MM.1S (cell line): Measurements from ENCODE around the gene KCNQ5.

Experiments
- DNase-seq: peaks from one replicate; pipeline ENCODE4 v3.0.0-alpha.2; 2015
- H2AFZ ChIP-seq: fragments of 300-600 bp; sonication (generic); 2 replicates; pipeline ENCODE4 v1.6.0; 2016; ENCODE audit warnings: antibody characterized with exemption, low read length
- H3F3A ChIP-seq: fragments of 300-600 bp; sonication (generic); 2 replicates; pipeline ENCODE4 v1.6.1; 2016; ENCODE audit warnings: mild to moderate bottlenecking, antibody characterized with exemption, low read length, moderate library complexity, mixed read lengths; ENCODE audit not compliant: insufficient read depth
- H3K27ac ChIP-seq: fragments of 300-600 bp; sonication (generic); 2 replicates; pipeline ENCODE4 v1.5.1; 2016; ENCODE audit warnings: mild to moderate bottlenecking, low read length
- H3K27me3 ChIP-seq: fragments of 300-600 bp; sonication (generic); replicated peaks from 2 replicates; pipeline ENCODE4 v1.6.0; 2016; ENCODE audit warnings: low read length; ENCODE audit not compliant: insufficient read depth
- H3K36me3 ChIP-seq: fragments of 300-600 bp; sonication (generic); replicated peaks from 2 replicates; pipeline ENCODE4 v1.6.1; 2016; ENCODE audit warnings: mild to moderate bottlenecking, low read length, mixed read lengths; ENCODE audit not compliant: insufficient read depth
- H3K4me1 ChIP-seq: fragments of 300-600 bp; sonication (generic); 2 replicates; pipeline ENCODE4 v1.6.1; 2016; ENCODE audit warnings: low read length, mixed read lengths
- H3K4me2 ChIP-seq: fragments of 300-600 bp; sonication (generic); 2 replicates; pipeline ENCODE4 v1.6.0; 2016; ENCODE audit warnings: low read depth, low read length
- H3K4me3 ChIP-seq: fragments of 300-600 bp; sonication (generic); 2 replicates; pipeline ENCODE4 v1.5.1; 2016; ENCODE audit warnings: low read length, mixed read lengths
- H3K79me2 ChIP-seq: fragments of 300-600 bp; sonication (generic); 2 replicates; pipeline ENCODE4 v1.6.1; 2016; ENCODE audit warnings: mixed run types, low read length, mixed read lengths
- H3K9ac ChIP-seq: fragments of 300-600 bp; sonication (generic); 2 replicates; pipeline ENCODE4 v1.6.1; 2016; ENCODE audit warnings: low read length, mixed read lengths
- H3K9me2 ChIP-seq: fragments of 300-600 bp; sonication (generic); replicated peaks from 2 replicates; pipeline ENCODE4 v1.6.1; 2016; ENCODE audit warnings: mild to moderate bottlenecking, low read length, mixed read lengths; ENCODE audit not compliant: insufficient read depth
- H3K9me3 ChIP-seq: fragments of 300-600 bp; sonication (generic); replicated peaks from 2 replicates; pipeline ENCODE4 v1.6.1; 2016; ENCODE audit warnings: mild to moderate bottlenecking, low read length, mixed read lengths; ENCODE audit not compliant: insufficient read depth
- H4K20me1 ChIP-seq: fragments of 300-600 bp; sonication (generic); 2 replicates; pipeline ENCODE4 v1.6.1; 2016; ENCODE audit warnings: mild to moderate bottlenecking, low read length, moderate library complexity, mixed read lengths; ENCODE audit not compliant: insufficient read depth
- CTCF ChIP-seq: fragments of 300-600 bp; sonication (generic); IDR thresholded peaks from 2 replicates; pipeline ENCODE4 v1.5.1; 2016; ENCODE audit warnings: antibody characterized with exemption, low read length, mixed read lengths
- EZH2 ChIP-seq: fragments of 300-600 bp; sonication (generic); optimal IDR thresholded peaks from 2 replicates; pipeline ENCODE3; 2017; ENCODE audit warnings: low read depth, mild to moderate bottlenecking, antibody characterized with exemption, low read length, mixed read lengths
- EZH2phosphoT487 ChIP-seq: fragments of 300-600 bp; sonication (generic); IDR thresholded peaks from 2 replicates; pipeline ENCODE4 v1.6.1; 2018; ENCODE audit warnings: antibody characterized with exemption, low read length

KCNQ5 gene

GRCh38 chr6:72789145-72789544 is 167.3 kb downstream of the KCNQ5 start:
- TF ChIP-seq CTCF: no peak
- no peak for TF ChIP-seq EZH2
- no peak for TF ChIP-seq EZH2phosphoT487
- DNase-seq: peak; percentile 90
- Histone ChIP-seq H3K4me3 (no peak overlapping the region), H3K9ac (no peak overlapping the region), H3K79me2 (peaks cover 6% of the 10 kb centered on the region; the same call in 1 of the 2 replicates), H2AFZ (no peak overlapping the region), H3K9me3 (no peaks in the 10 kb centered on the region), H3K27me3 (no peaks in the 10 kb centered on the region), H3K9me2 (no peaks in the 10 kb centered on the region), H3F3A (0 out of 2 replicates have a peak, but pooled peaks cover 10% of the 10 kb centered on the region), H4K20me1 (no peaks in the 10 kb centered on the region), H3K4me1 (peaks cover 14% of the 10 kb centered on the region), H3K36me3 (no peaks in the 10 kb centered on the region), H3K4me2 (peak overlapping the region; percentile 27), H3K27ac (peak overlapping the region; percentile 25; the same call in 1 of the 2 replicates)

- Histone ChIP-seq H3K79me2 (peaks cover 6% of the 10 kb centered on the region; the same call in 1 of the 2 replicates), H3K27ac (no peak overlapping the region), H3K9me2 (no peaks in the 10 kb centered on the region), H3K27me3 (no peaks in the 10 kb centered on the region), H3K9me3 (no peaks in the 10 kb centered on the region), H3K4me3 (no peak overlapping the region), H3K4me2 (no peak overlapping the region), H4K20me1 (no peaks in the 10 kb centered on the region), H3K9ac (no peak overlapping the region), H2AFZ (no peak overlapping the region), H3K4me1 (peaks cover 14% of the 10 kb centered on the region), H3K36me3 (no peaks in the 10 kb centered on the region), H3F3A (0 out of 2 replicates have a peak, but pooled peaks cover 10% of the 10 kb centered on the region)
- DNase-seq: no peak
- TF ChIP-seq EZH2 (no peak), EZH2phosphoT487 (no peak), CTCF (no peak)
Measured at GRCh38 chr6:72792692-72793091, 170.8 kb downstream of the KCNQ5 start.

- H3K9ac ChIP-seq: no peak overlapping the region
- H3K27ac ChIP-seq: no peak overlapping the region
Measured at GRCh38 chr6:72793641-72794395, 172.0 kb downstream of the KCNQ5 start.

More at GRCh38 chr6:72793641-72794395, 172.0 kb downstream of the KCNQ5 start:
- peaks cover 11% of the 10 kb centered on the region for H3K4me1 ChIP-seq
- H4K20me1 ChIP-seq: no peaks in the 10 kb centered on the region
- H3F3A ChIP-seq: 0 out of 2 replicates have a peak, but pooled peaks cover 3% of the 10 kb centered on the region
- H2AFZ ChIP-seq: no peak overlapping the region
- no peak overlapping the region for H3K4me2 ChIP-seq
- H3K9me3 ChIP-seq: no peaks in the 10 kb centered on the region
- no peak overlapping the region for H3K4me3 ChIP-seq
- H3K36me3 ChIP-seq: no peaks in the 10 kb centered on the region
- DNase-seq: no peak
- no peaks in the 10 kb centered on the region for H3K27me3 ChIP-seq
- no peaks in the 10 kb centered on the region for H3K9me2 ChIP-seq
- peaks cover 6% of the 10 kb centered on the region; the same call in 1 of the 2 replicates for H3K79me2 ChIP-seq
- no peak for TF ChIP-seq EZH2
- no peak for TF ChIP-seq CTCF
- no peak for TF ChIP-seq EZH2phosphoT487
